HepG2 (cell line): ENCODE data around the gene ZNF792. TPM values are rescaled to one million over a fixed set of nuclear protein-coding genes. Genes with fewer than 3 reads are reported as not detected.

Experiments used
- CCAR2 ChIP-seq: fragments of 200-400 bp; formaldehyde crosslinking; optimal IDR thresholded peaks from 2 replicates; pipeline ENCODE3; 2018; ENCODE audit warnings: low read depth, mild to moderate bottlenecking, low read length, moderate library complexity
- FOXM1 ChIP-seq: sonication (generic); formaldehyde crosslinking; IDR thresholded peaks from 2 replicates; pipeline ENCODE4 v1.5.0; 2020; ENCODE audit warnings: missing genetic modification reagents
- PHF20 ChIP-seq: sonication (generic); formaldehyde crosslinking; IDR thresholded peaks from 2 replicates; pipeline ENCODE4 v1.5.0; 2020; ENCODE audit warnings: mild to moderate bottlenecking, missing genetic modification reagents
- polyA plus RNA-seq, 8 experiments: library from polyadenylated mRNA; depleted of rRNA in 3 of 8; stranded (reverse) in 7 of 8; unstranded in 1 of 8; fragments of >200 nt; fragmentation: Illumina TruSeq in 4 of 8; extraction: Trizol in 4 of 8; gene quantifications; 2 replicates each; pipeline versions ENCODE4 v1.2.1 to v1.2.3, GENCODE V29; 2011 to 2016; ENCODE audit warnings: low read depth in 4 of 8, missing spikeins in 1 of 8, mixed read lengths in 1 of 8; ENCODE audit not compliant: insufficient read depth in 1 of 8
- total RNA-seq, 5 experiments: library from RNA; depleted of rRNA; stranded (reverse); fragments of >200 nt; fragmentation: Illumina TruSeq; extraction: Trizol; gene quantifications; 2 replicates each; pipeline ENCODE4 v1.2.3, GENCODE V29; 2016; ENCODE audit warnings: low read depth in 1 of 5
- TF ChIP-seq, protein P1 (sequence below): IDR thresholded peaks from 2 replicates; pipeline ENCODE4 v1.4.0; 2020; ENCODE audit warnings: mild to moderate bottlenecking, missing genetic modification reagents
- TF ChIP-seq, protein P2 (sequence below), 2 experiments: sonication (generic) in 1 of 2; formaldehyde crosslinking in 1 of 2; IDR thresholded peaks; 2 replicates each; pipeline versions ENCODE4 v1.5.1 to v1.6.1; 2011 to 2020; ENCODE audit warnings: borderline replicate concordance in 1 of 2, low read depth in 1 of 2, low read length in 1 of 2, mild to moderate bottlenecking in 1 of 2, missing genetic modification reagents in 1 of 2, moderate library complexity in 1 of 2
- TF ChIP-seq, protein P3 (sequence below): sonication (generic); formaldehyde crosslinking; IDR thresholded peaks from 2 replicates; pipeline ENCODE4 v1.4.0; 2020; ENCODE audit warnings: missing genetic modification reagents
- TF ChIP-seq, protein P4 (sequence below): sonication (generic); formaldehyde crosslinking; IDR thresholded peaks from 2 replicates; pipeline ENCODE4 v1.5.1; 2020; ENCODE audit warnings: mild to moderate bottlenecking, missing genetic modification reagents, moderate library complexity
- TF ChIP-seq, protein P5 (sequence below): IDR thresholded peaks from 2 replicates; pipeline ENCODE4 v1.6.1; 2016; ENCODE audit warnings: low read depth, control low read depth
- TF ChIP-seq, protein P6 (sequence below): sonication (generic); formaldehyde crosslinking; IDR thresholded peaks from 2 replicates; pipeline ENCODE4 v1.5.0; 2020; ENCODE audit warnings: mild to moderate bottlenecking, missing genetic modification reagents, borderline replicate concordance

The ZNF792 gene
- total and polyA plus RNA-seq, 2 of the 13 experiments (the other 11 are each of a cell fraction or from before 2014, with no cell fraction given): 5.5 to 11.5 TPM

DNA sequence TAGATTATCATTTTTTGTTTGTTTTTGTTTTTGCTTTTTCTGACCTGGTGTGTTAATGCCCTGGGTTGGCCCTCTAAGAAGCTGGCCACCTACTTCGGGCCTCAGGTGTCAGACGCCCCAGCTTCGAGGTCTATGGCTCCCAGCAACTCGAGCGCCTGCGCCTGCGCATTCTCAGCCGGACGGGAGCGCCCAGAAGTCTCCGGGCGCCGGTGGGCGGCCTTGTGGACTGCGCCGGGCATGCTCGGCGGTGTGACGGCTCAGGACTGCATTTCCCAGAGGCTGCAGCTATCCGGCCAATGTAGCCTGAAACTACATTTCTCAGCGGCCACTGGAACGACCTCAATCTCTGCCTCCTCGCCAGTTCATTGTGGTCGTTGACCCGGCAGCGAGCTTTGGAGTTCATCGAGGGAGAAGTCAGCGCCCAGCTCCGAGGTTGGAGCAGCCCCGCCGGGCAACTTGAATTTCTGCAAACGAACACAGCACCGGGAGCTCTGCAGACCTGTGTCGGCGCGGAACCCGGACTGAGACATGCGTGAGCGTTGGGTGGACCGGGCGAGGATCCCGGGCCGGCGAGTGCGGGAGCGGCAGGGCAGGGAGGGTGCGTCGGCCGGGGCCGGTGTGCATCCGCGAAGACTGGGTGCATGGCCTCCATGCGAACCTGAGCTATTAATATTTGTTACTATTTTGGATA is 37.2 kb downstream of the ZNF792 start, which contains the start of gene ZNF30 (continued):
- TF ChIP-seq PHF20 (CRISPR knock-in tag) (peak; percentile 61; the same call in 1 of the 2 replicates), FOXM1 (CRISPR knock-in tag) (no peak), CCAR2 (no peak)
- TF ChIP-seq, protein P1, sequence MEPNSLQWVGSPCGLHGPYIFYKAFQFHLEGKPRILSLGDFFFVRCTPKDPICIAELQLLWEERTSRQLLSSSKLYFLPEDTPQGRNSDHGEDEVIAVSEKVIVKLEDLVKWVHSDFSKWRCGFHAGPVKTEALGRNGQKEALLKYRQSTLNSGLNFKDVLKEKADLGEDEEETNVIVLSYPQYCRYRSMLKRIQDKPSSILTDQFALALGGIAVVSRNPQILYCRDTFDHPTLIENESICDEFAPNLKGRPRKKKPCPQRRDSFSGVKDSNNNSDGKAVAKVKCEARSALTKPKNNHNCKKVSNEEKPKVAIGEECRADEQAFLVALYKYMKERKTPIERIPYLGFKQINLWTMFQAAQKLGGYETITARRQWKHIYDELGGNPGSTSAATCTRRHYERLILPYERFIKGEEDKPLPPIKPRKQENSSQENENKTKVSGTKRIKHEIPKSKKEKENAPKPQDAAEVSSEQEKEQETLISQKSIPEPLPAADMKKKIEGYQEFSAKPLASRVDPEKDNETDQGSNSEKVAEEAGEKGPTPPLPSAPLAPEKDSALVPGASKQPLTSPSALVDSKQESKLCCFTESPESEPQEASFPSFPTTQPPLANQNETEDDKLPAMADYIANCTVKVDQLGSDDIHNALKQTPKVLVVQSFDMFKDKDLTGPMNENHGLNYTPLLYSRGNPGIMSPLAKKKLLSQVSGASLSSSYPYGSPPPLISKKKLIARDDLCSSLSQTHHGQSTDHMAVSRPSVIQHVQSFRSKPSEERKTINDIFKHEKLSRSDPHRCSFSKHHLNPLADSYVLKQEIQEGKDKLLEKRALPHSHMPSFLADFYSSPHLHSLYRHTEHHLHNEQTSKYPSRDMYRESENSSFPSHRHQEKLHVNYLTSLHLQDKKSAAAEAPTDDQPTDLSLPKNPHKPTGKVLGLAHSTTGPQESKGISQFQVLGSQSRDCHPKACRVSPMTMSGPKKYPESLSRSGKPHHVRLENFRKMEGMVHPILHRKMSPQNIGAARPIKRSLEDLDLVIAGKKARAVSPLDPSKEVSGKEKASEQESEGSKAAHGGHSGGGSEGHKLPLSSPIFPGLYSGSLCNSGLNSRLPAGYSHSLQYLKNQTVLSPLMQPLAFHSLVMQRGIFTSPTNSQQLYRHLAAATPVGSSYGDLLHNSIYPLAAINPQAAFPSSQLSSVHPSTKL (CRISPR knock-in tag): peak; percentile 40
- TF ChIP-seq, protein P2, sequence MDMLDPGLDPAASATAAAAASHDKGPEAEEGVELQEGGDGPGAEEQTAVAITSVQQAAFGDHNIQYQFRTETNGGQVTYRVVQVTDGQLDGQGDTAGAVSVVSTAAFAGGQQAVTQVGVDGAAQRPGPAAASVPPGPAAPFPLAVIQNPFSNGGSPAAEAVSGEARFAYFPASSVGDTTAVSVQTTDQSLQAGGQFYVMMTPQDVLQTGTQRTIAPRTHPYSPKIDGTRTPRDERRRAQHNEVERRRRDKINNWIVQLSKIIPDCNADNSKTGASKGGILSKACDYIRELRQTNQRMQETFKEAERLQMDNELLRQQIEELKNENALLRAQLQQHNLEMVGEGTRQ (IDR thresholded peaks at IDR 0.05; ENCODE audit: low read depth, low read length): no peak
- TF ChIP-seq, protein P2 (CRISPR knock-in tag; IDR thresholded peaks at IDR 0.05; ENCODE audit: borderline replicate concordance): no peak
- TF ChIP-seq, protein P3, sequence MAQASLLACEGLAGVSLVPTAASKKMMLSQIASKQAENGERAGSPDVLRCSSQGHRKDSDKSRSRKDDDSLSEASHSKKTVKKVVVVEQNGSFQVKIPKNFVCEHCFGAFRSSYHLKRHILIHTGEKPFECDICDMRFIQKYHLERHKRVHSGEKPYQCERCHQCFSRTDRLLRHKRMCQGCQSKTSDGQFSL (CRISPR knock-in tag): no peak
- TF ChIP-seq, protein P4, sequence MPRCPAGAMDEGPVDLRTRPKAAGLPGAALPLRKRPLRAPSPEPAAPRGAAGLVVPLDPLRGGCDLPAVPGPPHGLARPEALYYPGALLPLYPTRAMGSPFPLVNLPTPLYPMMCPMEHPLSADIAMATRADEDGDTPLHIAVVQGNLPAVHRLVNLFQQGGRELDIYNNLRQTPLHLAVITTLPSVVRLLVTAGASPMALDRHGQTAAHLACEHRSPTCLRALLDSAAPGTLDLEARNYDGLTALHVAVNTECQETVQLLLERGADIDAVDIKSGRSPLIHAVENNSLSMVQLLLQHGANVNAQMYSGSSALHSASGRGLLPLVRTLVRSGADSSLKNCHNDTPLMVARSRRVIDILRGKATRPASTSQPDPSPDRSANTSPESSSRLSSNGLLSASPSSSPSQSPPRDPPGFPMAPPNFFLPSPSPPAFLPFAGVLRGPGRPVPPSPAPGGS (CRISPR knock-in tag): peak; percentile 89
- TF ChIP-seq, protein P5, sequence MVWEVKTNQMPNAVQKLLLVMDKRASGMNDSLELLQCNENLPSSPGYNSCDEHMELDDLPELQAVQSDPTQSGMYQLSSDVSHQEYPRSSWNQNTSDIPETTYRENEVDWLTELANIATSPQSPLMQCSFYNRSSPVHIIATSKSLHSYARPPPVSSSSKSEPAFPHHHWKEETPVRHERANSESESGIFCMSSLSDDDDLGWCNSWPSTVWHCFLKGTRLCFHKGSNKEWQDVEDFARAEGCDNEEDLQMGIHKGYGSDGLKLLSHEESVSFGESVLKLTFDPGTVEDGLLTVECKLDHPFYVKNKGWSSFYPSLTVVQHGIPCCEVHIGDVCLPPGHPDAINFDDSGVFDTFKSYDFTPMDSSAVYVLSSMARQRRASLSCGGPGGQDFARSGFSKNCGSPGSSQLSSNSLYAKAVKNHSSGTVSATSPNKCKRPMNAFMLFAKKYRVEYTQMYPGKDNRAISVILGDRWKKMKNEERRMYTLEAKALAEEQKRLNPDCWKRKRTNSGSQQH (CRISPR knock-in tag): 0 out of 2 replicates have a peak, but pooled peaks have one; percentile 32
- TF ChIP-seq, protein P6, sequence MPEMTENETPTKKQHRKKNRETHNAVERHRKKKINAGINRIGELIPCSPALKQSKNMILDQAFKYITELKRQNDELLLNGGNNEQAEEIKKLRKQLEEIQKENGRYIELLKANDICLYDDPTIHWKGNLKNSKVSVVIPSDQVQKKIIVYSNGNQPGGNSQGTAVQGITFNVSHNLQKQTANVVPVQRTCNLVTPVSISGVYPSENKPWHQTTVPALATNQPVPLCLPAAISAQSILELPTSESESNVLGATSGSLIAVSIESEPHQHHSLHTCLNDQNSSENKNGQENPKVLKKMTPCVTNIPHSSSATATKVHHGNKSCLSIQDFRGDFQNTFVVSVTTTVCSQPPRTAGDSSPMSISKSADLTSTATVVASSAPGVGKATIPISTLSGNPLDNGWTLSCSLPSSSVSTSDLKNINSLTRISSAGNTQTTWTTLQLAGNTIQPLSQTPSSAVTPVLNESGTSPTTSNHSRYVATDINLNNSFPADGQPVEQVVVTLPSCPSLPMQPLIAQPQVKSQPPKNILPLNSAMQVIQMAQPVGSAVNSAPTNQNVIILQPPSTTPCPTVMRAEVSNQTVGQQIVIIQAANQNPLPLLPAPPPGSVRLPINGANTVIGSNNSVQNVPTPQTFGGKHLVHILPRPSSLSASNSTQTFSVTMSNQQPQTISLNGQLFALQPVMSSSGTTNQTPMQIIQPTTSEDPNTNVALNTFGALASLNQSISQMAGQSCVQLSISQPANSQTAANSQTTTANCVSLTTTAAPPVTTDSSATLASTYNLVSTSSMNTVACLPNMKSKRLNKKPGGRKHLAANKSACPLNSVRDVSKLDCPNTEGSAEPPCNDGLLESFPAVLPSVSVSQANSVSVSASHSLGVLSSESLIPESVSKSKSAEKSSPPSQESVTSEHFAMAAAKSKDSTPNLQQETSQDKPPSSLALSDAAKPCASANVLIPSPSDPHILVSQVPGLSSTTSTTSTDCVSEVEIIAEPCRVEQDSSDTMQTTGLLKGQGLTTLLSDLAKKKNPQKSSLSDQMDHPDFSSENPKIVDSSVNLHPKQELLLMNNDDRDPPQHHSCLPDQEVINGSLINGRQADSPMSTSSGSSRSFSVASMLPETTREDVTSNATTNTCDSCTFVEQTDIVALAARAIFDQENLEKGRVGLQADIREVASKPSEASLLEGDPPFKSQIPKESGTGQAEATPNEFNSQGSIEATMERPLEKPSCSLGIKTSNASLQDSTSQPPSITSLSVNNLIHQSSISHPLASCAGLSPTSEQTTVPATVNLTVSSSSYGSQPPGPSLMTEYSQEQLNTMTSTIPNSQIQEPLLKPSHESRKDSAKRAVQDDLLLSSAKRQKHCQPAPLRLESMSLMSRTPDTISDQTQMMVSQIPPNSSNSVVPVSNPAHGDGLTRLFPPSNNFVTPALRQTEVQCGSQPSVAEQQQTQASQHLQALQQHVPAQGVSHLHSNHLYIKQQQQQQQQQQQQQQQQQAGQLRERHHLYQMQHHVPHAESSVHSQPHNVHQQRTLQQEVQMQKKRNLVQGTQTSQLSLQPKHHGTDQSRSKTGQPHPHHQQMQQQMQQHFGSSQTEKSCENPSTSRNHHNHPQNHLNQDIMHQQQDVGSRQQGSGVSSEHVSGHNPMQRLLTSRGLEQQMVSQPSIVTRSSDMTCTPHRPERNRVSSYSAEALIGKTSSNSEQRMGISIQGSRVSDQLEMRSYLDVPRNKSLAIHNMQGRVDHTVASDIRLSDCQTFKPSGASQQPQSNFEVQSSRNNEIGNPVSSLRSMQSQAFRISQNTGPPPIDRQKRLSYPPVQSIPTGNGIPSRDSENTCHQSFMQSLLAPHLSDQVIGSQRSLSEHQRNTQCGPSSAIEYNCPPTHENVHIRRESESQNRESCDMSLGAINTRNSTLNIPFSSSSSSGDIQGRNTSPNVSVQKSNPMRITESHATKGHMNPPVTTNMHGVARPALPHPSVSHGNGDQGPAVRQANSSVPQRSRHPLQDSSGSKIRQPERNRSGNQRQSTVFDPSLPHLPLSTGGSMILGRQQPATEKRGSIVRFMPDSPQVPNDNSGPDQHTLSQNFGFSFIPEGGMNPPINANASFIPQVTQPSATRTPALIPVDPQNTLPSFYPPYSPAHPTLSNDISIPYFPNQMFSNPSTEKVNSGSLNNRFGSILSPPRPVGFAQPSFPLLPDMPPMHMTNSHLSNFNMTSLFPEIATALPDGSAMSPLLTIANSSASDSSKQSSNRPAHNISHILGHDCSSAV (CRISPR knock-in tag): no peak
